ENCODE data around the gene CHST8. TPM values are rescaled to one million over a fixed set of nuclear protein-coding genes. Genes with fewer than 3 reads are reported as not detected.

The CHST8 gene
- total RNA-seq, 1 donor from 2014 or later: 3.2 TPM

DNA sequence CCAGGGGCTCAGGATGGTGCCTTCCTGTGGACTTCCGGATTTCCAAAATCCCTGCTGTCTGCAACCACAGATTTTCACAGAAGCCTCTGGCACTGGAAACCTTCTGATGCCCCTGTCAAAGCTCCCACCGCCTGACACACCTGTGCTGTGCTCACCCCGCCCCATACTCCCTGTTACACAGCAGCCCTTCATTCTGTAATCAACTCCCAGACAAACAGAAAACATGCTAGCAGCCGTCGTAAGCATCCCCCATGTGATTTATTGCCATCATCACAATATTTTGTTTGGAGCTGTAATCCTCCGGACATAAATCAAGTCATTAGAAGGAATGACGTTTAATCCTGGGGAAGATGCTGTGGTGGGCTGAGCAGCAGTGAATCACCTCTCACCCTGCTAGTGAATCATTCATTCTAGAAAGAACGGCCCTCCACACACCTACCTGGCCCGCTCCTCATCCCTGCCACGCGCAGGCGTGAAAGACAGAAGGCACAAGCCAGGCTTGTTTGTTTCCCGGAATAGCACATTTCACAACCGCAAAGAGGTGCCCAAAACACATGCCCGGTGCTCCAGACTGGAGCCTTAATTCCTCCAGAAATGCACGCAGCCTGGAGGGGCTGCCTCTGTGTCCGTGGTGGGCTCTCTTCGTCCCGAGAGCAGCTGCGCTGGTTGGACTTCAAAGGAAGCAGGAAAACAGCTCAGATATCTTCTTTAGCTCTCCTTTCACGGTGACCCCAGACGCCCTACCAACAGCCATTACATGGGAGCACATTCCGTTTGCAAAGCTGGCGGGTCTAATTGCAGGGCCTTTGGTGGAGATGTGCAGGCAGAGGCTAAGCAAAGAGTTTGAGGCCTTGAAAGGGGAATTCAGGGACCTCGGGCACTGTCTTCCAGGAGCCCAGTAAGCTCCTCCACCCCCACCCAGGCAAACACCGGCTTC, 133.6 kb downstream of the CHST8 start:
- Histone ChIP-seq H3K9me3 (no peaks in the 10 kb centered on the region), H3K27ac (no peak overlapping the region), H3K4me3 (no peak overlapping the region), H3K4me1 (no peaks in the 10 kb centered on the region), H3K36me3 (no peaks in the 10 kb centered on the region), H3K27me3 (no peaks in the 10 kb centered on the region)
- TF ChIP-seq, protein P1, sequence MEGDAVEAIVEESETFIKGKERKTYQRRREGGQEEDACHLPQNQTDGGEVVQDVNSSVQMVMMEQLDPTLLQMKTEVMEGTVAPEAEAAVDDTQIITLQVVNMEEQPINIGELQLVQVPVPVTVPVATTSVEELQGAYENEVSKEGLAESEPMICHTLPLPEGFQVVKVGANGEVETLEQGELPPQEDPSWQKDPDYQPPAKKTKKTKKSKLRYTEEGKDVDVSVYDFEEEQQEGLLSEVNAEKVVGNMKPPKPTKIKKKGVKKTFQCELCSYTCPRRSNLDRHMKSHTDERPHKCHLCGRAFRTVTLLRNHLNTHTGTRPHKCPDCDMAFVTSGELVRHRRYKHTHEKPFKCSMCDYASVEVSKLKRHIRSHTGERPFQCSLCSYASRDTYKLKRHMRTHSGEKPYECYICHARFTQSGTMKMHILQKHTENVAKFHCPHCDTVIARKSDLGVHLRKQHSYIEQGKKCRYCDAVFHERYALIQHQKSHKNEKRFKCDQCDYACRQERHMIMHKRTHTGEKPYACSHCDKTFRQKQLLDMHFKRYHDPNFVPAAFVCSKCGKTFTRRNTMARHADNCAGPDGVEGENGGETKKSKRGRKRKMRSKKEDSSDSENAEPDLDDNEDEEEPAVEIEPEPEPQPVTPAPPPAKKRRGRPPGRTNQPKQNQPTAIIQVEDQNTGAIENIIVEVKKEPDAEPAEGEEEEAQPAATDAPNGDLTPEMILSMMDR (IDR thresholded peaks at IDR 0.05): no peak
- intact Hi-C loops (cut with DNase I): no loop called here
- no peak for DNase-seq (ENCODE audit: extremely low spot score in 2 of 2)

DNA sequence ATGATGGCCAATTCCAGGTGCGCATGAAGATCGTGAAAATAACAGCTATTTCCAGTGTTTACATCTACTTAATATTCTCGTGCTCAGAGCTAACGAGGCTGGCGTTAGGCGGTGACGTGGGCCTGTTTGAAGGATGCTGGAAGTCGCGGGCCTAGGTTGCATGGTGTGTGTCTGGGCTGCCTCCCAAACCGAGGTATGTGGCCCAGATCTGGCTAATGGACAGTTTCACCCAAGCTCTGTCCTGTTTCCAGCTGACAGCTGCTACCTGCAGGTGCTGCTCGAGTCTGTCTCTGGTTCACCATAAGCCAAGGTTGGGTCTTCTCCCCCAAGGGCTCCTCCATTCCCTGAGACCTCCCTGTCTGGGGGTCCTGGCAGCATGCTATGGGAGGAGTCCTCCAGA, 134.4 kb downstream of the CHST8 start:
- intact Hi-C loops (cut with DNase I): no loop called here
- Histone ChIP-seq H3K4me1 (no peaks in the 10 kb centered on the region), H3K9me3 (no peaks in the 10 kb centered on the region), H3K27me3 (no peaks in the 10 kb centered on the region), H3K36me3 (no peaks in the 10 kb centered on the region), H3K4me3 (no peak overlapping the region), H3K27ac (no peak overlapping the region)
- no peak for TF ChIP-seq POLR2A (IDR thresholded peaks at IDR 0.05)
- no peak for TF ChIP-seq POLR2AphosphoS5 (IDR thresholded peaks at IDR 0.05; ENCODE audit: insufficient read depth in 1 of 2, low read depth in 1 of 2)
- TF ChIP-seq, protein P1 (IDR thresholded peaks at IDR 0.05): no peak
- DNase-seq (ENCODE audit: extremely low spot score in 2 of 2): no peak

DNA sequence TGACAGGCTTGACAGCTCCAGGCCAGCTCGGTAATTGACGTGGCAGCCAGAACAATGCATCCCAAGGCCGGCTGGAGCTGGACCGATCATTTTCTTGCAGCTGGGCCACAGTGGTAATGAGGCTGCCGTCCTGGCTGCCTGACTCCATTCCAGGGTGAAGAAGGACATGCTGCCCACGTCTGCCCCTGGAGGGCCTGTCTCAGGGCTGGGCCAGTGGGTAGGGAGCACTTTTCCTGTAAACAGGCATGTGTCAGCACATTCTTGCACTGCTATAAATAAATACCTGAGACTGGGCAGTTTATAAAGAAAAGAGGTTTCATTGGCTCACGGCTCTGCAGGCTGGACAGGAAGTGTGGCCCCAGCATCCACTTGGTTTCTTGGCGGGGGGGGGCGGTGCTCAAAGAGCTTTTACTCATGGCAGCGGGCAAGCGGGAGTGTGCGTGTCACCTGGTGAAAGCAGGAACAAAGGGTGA, 136.8 kb downstream of the CHST8 start:
- no peak for DNase-seq (ENCODE audit: extremely low spot score in 2 of 2)
- Histone ChIP-seq H3K4me3 (no peak overlapping the region), H3K36me3 (no peaks in the 10 kb centered on the region), H3K27ac (no peak overlapping the region), H3K4me1 (no peaks in the 10 kb centered on the region), H3K27me3 (no peaks in the 10 kb centered on the region), H3K9me3 (no peaks in the 10 kb centered on the region)
- intact Hi-C loops (cut with DNase I): no loop called here
- no peak for TF ChIP-seq POLR2A (IDR thresholded peaks at IDR 0.05)
- TF ChIP-seq, protein P1 (IDR thresholded peaks at IDR 0.05): no peak
- TF ChIP-seq POLR2AphosphoS5 (IDR thresholded peaks at IDR 0.05; ENCODE audit: insufficient read depth in 1 of 2, low read depth in 1 of 2): no peak

DNA sequence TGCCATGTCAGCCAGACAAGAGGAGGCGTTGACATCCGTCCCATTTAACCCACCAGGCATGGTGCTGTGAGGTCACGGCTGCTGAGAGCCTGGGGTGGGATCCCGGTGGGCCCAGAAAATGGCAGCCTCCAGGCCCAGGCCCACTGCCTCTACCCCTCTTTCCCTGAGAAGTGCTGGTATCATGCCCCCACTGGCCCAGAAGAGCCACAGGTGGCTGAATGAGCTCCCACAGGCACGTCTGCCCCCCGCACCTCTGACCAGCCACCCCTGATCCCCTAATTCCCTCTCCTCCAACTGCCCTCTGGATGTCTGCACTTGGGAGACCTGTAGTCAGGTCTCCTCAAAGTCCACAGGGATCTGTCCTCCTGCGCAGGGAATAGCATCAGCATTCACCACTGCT, 137.6 kb downstream of the CHST8 start:
- Histone ChIP-seq H3K4me1 (no peaks in the 10 kb centered on the region), H3K36me3 (no peaks in the 10 kb centered on the region), H3K4me3 (no peak overlapping the region), H3K27ac (no peak overlapping the region), H3K9me3 (no peaks in the 10 kb centered on the region), H3K27me3 (no peaks in the 10 kb centered on the region)
- TF ChIP-seq POLR2AphosphoS5 (IDR thresholded peaks at IDR 0.05; ENCODE audit: insufficient read depth in 1 of 2, low read depth in 1 of 2) (no peak), POLR2A (IDR thresholded peaks at IDR 0.05) (no peak)
- TF ChIP-seq, protein P1 (IDR thresholded peaks at IDR 0.05): no peak
- intact Hi-C loops (cut with DNase I): no loop called here
- DNase-seq (ENCODE audit: extremely low spot score in 2 of 2): no peak
